Adrenal gland (tissue), 12 donors: Measurements from ENCODE around the gene KRT76. TPM values are rescaled to one million over a fixed set of nuclear protein-coding genes. Genes with fewer than 3 reads are reported as not detected.

Experiments used
- DNase-seq, 7 donors: peaks; one replicate each; pipeline ENCODE4 v3.0.0-alpha.2; 2019 to 2020
- H3K27ac ChIP-seq, 5 donors: fragments of 200-600 bp; sonication (generic) in 4 of 5; 1 replicate in 3 of 5; 2 replicates in 2 of 5; pipeline versions ENCODE4 v1.5.1 to v1.8.0; 2016 to 2020; ENCODE audit warnings: mild to moderate bottlenecking in 1 of 5
- H3K27me3 ChIP-seq: fragments of 200-600 bp; 2 replicates; pipeline ENCODE4 v1.8.0; 2021
- H3K36me3 ChIP-seq, 2 donors: fragments of 200-600 bp; replicated peaks in 1 of 2; 1 replicate in 1 of 2; 2 replicates in 1 of 2; pipeline versions ENCODE4 v1.5.1 to v1.8.0; 2018 to 2022
- H3K4me1 ChIP-seq, 2 donors: fragments of 200-600 bp; replicated peaks in 1 of 2; 1 replicate in 1 of 2; 2 replicates in 1 of 2; pipeline versions ENCODE4 v1.5.1 to v1.8.0; 2018 to 2021
- H3K4me3 ChIP-seq, 4 donors: fragments of 200-600 bp; sonication (generic) in 3 of 4; one replicate each; pipeline ENCODE4 v1.5.1; 2016 to 2018
- H3K9me3 ChIP-seq, 3 donors: fragments of 200-600 bp; sonication (generic) in 1 of 3; replicated peaks in 1 of 3; 1 replicate in 2 of 3; 2 replicates in 1 of 3; pipeline versions ENCODE4 v1.5.1 to v1.8.0; 2016 to 2021
- POLR2A ChIP-seq, 2 donors: fragments of 450-650 bp; IDR thresholded peaks; one replicate each; pipeline ENCODE4 v1.6.1; 2017; ENCODE audit warnings: antibody characterized with exemption in 2 of 2, mild to moderate bottlenecking in 2 of 2, moderate library complexity in 1 of 2
- WGBS, 4 donors: extraction: QIAGEN DNeasy Blood & Tissue Kit in 2 of 4; methylation state at CpG; one replicate each; pipeline versions ENCODE4 v1.1.5 to v1.1.7; 2013 to 2017; 5-methylcytosine and 5-hydroxymethylcytosine counted together
- intact Hi-C, 2 donors: fragments of 100-400 bp; cut with DNase I; formaldehyde crosslinking; loops; one replicate each; pipeline versions ENCODE4 v1.14.1 to v1.15.0; 2022 to 2023
- polyA plus RNA-seq, 3 donors: library from polyadenylated mRNA; stranded (reverse); fragments of 200-250 nt in 2 of 3; fragments of 350-450 nt in 1 of 3; fragmentation: Illumina TruSeq in 1 of 3; extraction: RNeasy Lipid Tissue Mini Kit (QIAGEN cat#74804) in 1 of 3; gene quantifications; one replicate each; pipeline ENCODE4 v1.2.3, GENCODE V29; 2013 to 2014
- total RNA-seq, 9 donors: library from RNA; depleted of rRNA in 4 of 9; stranded (reverse); fragments of >200 nt in 4 of 9; fragments of 120-200 nt in 1 of 9; fragmentation: NEBNext Ultra II Directional in 1 of 9; extraction: Animal tissue kit (Norgen Biotek cat#: 25700) in 1 of 9; gene quantifications; one replicate each; pipeline versions ENCODE4 v1.1.0 to v1.2.4, GENCODE V29; 2013 to 2023
- TF ChIP-seq, protein P1 (sequence below), 6 experiments: fragments of 450-650 bp in 4 of 6; fragments of 200-600 bp in 2 of 6; sonication (generic) in 1 of 6; IDR thresholded peaks; 1 replicate in 5 of 6; 2 replicates in 1 of 6; pipeline versions ENCODE4 v1.5.1 to v1.8.0; 2016 to 2021; ENCODE audit warnings: antibody characterized with exemption in 6 of 6, mild to moderate bottlenecking in 2 of 6, moderate library complexity in 1 of 6
- donor health status: healthy with polysubstance abuse.
- donor health status: Bipolar disorder and iron deficiency.
- donor health status: DM: yes; HTN: yes; CAD: no.
- donor health status: DM: no; HTN: no; CAD: no.
- donor health status: DM: no; HTN: no; CAD: no.
- donor health status: DM: yes; HTN: yes; CAD: no.

KRT76 gene
- total and polyA plus RNA-seq, 12 donors = not detected

DNA sequence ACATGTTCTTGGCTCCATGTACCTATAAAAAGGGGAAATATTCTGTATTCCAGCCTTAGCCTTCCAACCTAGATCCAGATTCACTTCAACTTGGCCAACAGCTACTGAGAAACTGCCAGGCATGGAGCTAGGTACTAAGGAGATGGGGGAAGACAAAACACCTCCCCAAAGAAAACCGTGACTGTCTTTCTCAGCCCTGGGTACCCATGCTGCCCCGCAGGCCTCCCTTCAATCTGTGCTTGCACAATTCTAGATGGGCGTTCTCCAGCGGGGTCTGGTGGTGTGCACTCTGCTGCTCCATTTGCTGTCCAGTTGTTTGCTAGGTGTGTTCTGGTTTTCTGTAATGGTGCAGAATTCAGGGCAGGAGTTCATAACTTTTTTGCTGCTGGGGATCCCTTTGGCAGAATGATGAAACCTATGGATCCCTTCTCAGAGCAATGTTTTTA, 37.6 kb upstream of the KRT76 start:
- DNase-seq = no peak
- intact Hi-C loops = no loop called here
- Histone ChIP-seq H3K9me3 (no peaks in the 10 kb centered on the region), H3K4me3 (no peak overlapping the region), H3K36me3 (no peaks in the 10 kb centered on the region), H3K27ac (no peak overlapping the region), H3K27me3 (peaks cover 9% of the 10 kb centered on the region), H3K4me1 (no peaks in the 10 kb centered on the region)
- WGBS, 4 donors = 70 to 95% (median 83%) methylated on average over 4 of the region's 4 CpGs
- TF ChIP-seq, protein P1, sequence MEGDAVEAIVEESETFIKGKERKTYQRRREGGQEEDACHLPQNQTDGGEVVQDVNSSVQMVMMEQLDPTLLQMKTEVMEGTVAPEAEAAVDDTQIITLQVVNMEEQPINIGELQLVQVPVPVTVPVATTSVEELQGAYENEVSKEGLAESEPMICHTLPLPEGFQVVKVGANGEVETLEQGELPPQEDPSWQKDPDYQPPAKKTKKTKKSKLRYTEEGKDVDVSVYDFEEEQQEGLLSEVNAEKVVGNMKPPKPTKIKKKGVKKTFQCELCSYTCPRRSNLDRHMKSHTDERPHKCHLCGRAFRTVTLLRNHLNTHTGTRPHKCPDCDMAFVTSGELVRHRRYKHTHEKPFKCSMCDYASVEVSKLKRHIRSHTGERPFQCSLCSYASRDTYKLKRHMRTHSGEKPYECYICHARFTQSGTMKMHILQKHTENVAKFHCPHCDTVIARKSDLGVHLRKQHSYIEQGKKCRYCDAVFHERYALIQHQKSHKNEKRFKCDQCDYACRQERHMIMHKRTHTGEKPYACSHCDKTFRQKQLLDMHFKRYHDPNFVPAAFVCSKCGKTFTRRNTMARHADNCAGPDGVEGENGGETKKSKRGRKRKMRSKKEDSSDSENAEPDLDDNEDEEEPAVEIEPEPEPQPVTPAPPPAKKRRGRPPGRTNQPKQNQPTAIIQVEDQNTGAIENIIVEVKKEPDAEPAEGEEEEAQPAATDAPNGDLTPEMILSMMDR (IDR thresholded peaks at IDR 0.05) = no peak
- no peak for TF ChIP-seq POLR2A (IDR thresholded peaks at IDR 0.05)

DNA sequence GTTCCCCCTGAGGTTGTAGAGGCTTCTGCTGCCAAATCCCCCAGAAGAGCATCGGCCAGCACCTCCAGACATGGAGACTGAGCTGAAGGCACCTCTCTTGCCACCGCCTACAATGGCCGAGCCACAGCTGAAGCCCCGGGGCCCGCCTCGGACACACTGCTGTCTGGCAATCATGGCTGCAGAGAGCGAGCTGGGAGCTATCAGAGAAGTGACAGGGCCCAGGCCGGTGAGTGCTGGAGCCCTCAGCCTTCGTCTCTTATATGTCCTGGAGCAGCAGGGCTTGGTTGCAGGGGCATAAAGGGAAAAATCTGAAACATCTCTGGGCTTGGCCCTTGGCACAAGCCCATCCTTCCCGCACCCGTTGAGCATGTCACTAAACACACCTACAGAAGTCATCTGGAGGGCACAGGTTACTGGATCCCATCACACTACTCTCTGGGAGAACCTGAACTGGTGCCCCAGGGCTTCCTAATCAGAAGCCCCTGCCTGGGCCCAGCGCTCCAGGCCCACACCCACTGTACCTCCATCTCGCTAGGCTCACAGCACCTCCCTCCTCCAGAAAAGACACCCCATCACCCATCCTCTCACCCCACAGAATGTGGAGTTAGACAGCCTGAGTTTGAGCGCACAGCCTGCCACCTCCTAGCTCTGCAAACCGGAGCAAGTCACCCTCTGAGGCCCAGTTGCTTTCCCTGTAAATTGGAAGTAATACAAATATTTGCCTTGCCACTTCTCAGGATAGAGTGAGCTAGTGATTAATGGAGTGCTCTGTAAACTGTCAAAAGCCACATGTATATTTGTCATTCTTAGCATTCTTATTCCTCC, 37.0 kb upstream of the KRT76 start, which contains the start of gene KRT4:
KRT4 (minus strand) TSS at position 232 of the 825 bp plus-strand sequence; CDS start at position 174, 58 bp downstream.
- intact Hi-C loops = no loop called here
- peaks cover 2% of the 10 kb centered on the region for H3K27me3 ChIP-seq
- no peaks in the 10 kb centered on the region for H3K9me3 ChIP-seq
- no peaks in the 10 kb centered on the region for H3K36me3 ChIP-seq
- no peak within 1 kb of the TSS for H3K4me3 ChIP-seq
- DNase-seq = no peak
- WGBS, 4 donors = 82 to 96% (median 87%) methylated on average over 4 to 15 of the region's 15 CpGs
- no peaks in the 10 kb centered on the region for H3K4me1 ChIP-seq
- TF ChIP-seq POLR2A (IDR thresholded peaks at IDR 0.05) = no peak
- TF ChIP-seq, protein P1 (IDR thresholded peaks at IDR 0.05) = no peak
- H3K27ac ChIP-seq = no peak within 1 kb of the TSS

DNA sequence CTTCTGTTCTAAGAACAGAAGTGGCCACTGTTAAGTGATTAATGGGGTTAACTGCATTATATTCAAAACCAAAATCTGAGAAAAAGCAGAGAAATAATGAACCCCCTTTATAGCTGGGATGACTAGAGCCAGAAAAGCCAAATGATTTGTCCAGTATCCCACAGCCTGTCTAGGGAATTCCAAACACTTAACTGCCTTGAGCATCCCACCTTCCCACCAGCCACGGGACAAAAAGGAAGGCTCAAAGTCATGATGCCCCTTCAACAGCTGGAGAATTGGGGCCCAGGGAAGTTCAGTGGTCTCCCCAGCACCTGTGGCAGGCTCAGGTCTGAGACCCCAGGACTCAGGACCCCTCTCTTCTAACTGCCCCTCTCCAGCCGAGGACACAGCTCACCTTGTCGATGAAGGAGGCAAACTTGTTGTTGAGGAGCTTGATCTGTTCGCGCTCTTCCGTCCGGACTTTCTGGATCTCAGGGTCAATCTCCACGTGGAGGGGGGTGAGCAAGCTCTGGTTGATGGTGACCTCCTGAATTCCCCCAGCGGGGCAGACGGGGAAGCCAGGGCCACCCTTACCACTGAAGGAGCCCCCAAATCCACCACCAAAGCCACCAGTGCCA, 36.2 kb upstream of the KRT76 start:
- no peaks in the 10 kb centered on the region for H3K4me1 ChIP-seq
- WGBS, 4 donors = 70 to 90% (median 82%) methylated on average over 1 to 10 of the region's 10 CpGs
- no peak overlapping the region for H3K27ac ChIP-seq
- H3K36me3 ChIP-seq = no peaks in the 10 kb centered on the region
- no peak for TF ChIP-seq POLR2A (IDR thresholded peaks at IDR 0.05)
- TF ChIP-seq, protein P1 (IDR thresholded peaks at IDR 0.05) = no peak
- H3K27me3 ChIP-seq = no peaks in the 10 kb centered on the region
- no peak overlapping the region for H3K4me3 ChIP-seq
- intact Hi-C loops = no loop called here
- no peaks in the 10 kb centered on the region for H3K9me3 ChIP-seq
- DNase-seq = no peak

DNA sequence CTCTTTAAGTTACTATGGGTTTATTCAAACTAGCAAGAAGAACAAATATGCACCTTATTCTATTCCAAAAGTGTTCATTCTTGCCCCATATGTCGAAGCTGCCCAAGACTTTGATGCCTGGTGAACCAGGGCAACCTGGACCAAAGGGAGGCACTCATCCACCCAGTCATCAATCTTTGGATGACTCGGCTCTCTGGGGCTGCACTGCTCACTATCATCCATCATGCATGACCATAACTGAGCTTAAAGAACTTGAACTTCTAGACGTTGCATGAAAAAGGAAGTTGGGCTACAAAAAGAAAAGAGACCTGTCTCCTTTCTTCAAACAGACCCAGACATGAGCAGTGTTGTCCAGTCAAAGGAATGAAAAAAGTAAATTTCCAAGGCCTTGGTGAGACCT, 35.6 kb upstream of the KRT76 start:
- Histone ChIP-seq H3K27ac (no peak overlapping the region), H3K36me3 (no peaks in the 10 kb centered on the region), H3K27me3 (no peaks in the 10 kb centered on the region), H3K4me1 (no peaks in the 10 kb centered on the region), H3K4me3 (no peak overlapping the region), H3K9me3 (no peaks in the 10 kb centered on the region)
- 36 to 49% (median 49%) methylated on average over 3 of the region's 3 CpGs for WGBS, 4 donors
- DNase-seq = no peak
- intact Hi-C loops = no loop called here
- TF ChIP-seq, protein P1 (IDR thresholded peaks at IDR 0.05) = no peak
- no peak for TF ChIP-seq POLR2A (IDR thresholded peaks at IDR 0.05)
